ENCODE measurements around the gene WDFY4. TPM values are rescaled to one million over a fixed set of nuclear protein-coding genes. Genes with fewer than 3 reads are reported as not detected.

Gene WDFY4
- total and polyA plus RNA-seq, 9 of the 15 experiments (the other 6 are each of a cell fraction or from before 2014, with no cell fraction given) = 0.01 to 0.02 (median 0.01) TPM; not detected in 6

- H3K9me1 ChIP-seq (ENCODE audit: control insufficient read depth, insufficient read depth, low read length) = no peaks in the 10 kb centered on the region
- H3K36me3 ChIP-seq (ENCODE audit: control insufficient read depth, insufficient read depth, low read length) = no peaks in the 10 kb centered on the region
- no peaks in the 10 kb centered on the region for H3K79me2 ChIP-seq (ENCODE audit: control insufficient read depth, insufficient read depth, low read length)
- ChIA-PET POLR2A (no interaction called here), CTCF (ENCODE audit: low intra/inter-chr PET ratio) (no interaction called here)
- FAIRE-seq (no peak), ATAC-seq (no peak), DNase-seq (ENCODE audit: extremely low read depth in 1 of 4, low spot score in 3 of 4) (no peak)
- H3K27me3 ChIP-seq (ENCODE audit: control insufficient read depth in 2 of 2, insufficient read depth in 2 of 2, low read length in 2 of 2) = peaks cover 3 to 19% of the 10 kb centered on the region in 2 experiments; a peak in 4 of 5 replicates
- no TSS peak for BruUV-seq (replicated peaks)
- in situ Hi-C loops (cut with MboI) (no loop called here), intact Hi-C loops (cut with micrococcal nuclease) (loop anchor here (5.0 kb wide), 1 partner anchor 624 kb away; no protein-coding TSS in a partner anchor)
- no CpG with 5 or more reads among the region's 1 CpG for WGBS (ENCODE audit: insufficient coverage, low coverage, missing lambda C conversion rate)
- no peaks in the 10 kb centered on the region for H3K9me3 ChIP-seq (replicated peaks; ENCODE audit: control insufficient read depth, insufficient read depth, low read depth, low read length)
- H3K27ac ChIP-seq (ENCODE audit: extremely low read depth, low read depth, low read length) = no peak overlapping the region
- no peak overlapping the region for H3K4me3 ChIP-seq
- H3K4me1 ChIP-seq (replicated peaks in 1 of 2; ENCODE audit: control insufficient read depth in 2 of 2, insufficient read depth in 2 of 2, low read length in 2 of 2) = no peaks in the 10 kb centered on the region
- no peak overlapping the region for H3K9ac ChIP-seq (ENCODE audit: insufficient read depth in 1 of 2, low read depth in 2 of 2, low read length in 2 of 2)
- no peak for TF ChIP-seq NCOA1 (IDR thresholded peaks at IDR 0.05; ENCODE audit: low read depth)
- peak; percentile 79 for TF ChIP-seq PCBP2 (IDR thresholded peaks at IDR 0.05; ENCODE audit: low read depth, low read length, poor library complexity, severe bottlenecking)
- TF ChIP-seq NBN (IDR thresholded peaks at IDR 0.05; ENCODE audit: low read depth) = no peak
- TF ChIP-seq ZBTB17 (CRISPR knock-in tag; IDR thresholded peaks at IDR 0.05) = no peak
- no peak for TF ChIP-seq ZSCAN32 (CRISPR knock-in tag; IDR thresholded peaks at IDR 0.05)
- TF ChIP-seq HNRNPK (IDR thresholded peaks at IDR 0.05; ENCODE audit: low read depth, low read length, poor library complexity, severe bottlenecking) = peak; percentile 86
- TF ChIP-seq ZNF121 (CRISPR knock-in tag; conservative IDR thresholded peaks at IDR 0.05) = no peak
- TF ChIP-seq POLR2A (conservative IDR thresholded peaks at IDR 0.05) = no peak
- no peak for TF ChIP-seq ZNF280A (IDR thresholded peaks at IDR 0.05; ENCODE audit: low read depth, partially characterized antibody)
- no peak for TF ChIP-seq MAFK (IDR thresholded peaks at IDR 0.05; ENCODE audit: low read length)
- H3K4me2 ChIP-seq (ENCODE audit: insufficient read depth, low read length) = no peak overlapping the region
- no peaks in the 10 kb centered on the region for H4K20me1 ChIP-seq (replicated peaks; ENCODE audit: control insufficient read depth, insufficient read depth, low read length)
- H2AFZ ChIP-seq (ENCODE audit: low read depth, low read length) = no peak overlapping the region
Measured at GRCh38 chr10:48887982-48888381, 203.3 kb downstream of the WDFY4 start.
